ENCODE results near the gene MYH7. TPM values are rescaled to one million over a fixed set of nuclear protein-coding genes. Genes with fewer than 3 reads are reported as not detected.
"Not testable (repeated sequence)": the region's sequence is repeated elsewhere in the genome, so short reads cannot be mapped to it uniquely, and the experiment has no call there.

MYH7 gene
- total and polyA plus RNA-seq, 9 donors: 0.92 to 1.1 (median 0.95) TPM; not detected in 5

GRCh38 chr14:23428686-23429495 lies 6.6 kb downstream of the MYH7 start:
- Histone ChIP-seq H3K27ac (no peak overlapping the region), H3K36me3 (no peaks in the 10 kb centered on the region), H3K27me3 (no peaks in the 10 kb centered on the region), H3K9me3 (no peaks in the 10 kb centered on the region), H3K4me1 (ENCODE audit: insufficient read depth) (no peaks in the 10 kb centered on the region), H3K4me3 (no peak overlapping the region)
- TF ChIP-seq EP300 (IDR thresholded peaks at IDR 0.05): no peak
- no peak for TF ChIP-seq POLR2A (IDR thresholded peaks at IDR 0.05)
- TF ChIP-seq, protein P1, sequence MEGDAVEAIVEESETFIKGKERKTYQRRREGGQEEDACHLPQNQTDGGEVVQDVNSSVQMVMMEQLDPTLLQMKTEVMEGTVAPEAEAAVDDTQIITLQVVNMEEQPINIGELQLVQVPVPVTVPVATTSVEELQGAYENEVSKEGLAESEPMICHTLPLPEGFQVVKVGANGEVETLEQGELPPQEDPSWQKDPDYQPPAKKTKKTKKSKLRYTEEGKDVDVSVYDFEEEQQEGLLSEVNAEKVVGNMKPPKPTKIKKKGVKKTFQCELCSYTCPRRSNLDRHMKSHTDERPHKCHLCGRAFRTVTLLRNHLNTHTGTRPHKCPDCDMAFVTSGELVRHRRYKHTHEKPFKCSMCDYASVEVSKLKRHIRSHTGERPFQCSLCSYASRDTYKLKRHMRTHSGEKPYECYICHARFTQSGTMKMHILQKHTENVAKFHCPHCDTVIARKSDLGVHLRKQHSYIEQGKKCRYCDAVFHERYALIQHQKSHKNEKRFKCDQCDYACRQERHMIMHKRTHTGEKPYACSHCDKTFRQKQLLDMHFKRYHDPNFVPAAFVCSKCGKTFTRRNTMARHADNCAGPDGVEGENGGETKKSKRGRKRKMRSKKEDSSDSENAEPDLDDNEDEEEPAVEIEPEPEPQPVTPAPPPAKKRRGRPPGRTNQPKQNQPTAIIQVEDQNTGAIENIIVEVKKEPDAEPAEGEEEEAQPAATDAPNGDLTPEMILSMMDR (IDR thresholded peaks at IDR 0.05): no peak
- DNase-seq: peak in 1 of 5 donors; percentile 13
- intact Hi-C loops (cut with DNase I): no loop called here
- WGBS, 3 donors: 85 to 87% (median 87%) methylated on average over 13 of the region's 13 CpGs

DNA sequence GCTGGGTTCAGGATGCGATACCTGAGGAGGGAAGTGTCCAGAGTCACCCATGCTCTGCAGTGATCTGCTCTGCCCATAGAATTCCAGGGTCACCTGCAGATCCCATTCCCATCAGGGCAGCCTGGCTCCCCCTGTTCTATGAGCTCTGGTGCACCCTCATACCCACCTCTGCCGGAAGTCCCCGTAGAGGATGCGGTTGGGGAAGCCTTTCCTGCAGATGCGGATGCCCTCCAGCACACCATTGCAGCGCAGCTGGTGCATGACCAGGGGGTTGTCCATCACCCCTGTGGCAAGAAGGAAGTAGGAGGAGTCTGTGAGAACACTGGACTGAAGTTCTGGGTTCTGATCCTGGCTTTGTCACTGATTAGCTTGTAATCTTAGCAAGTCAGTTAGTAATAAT lies 9.7 kb downstream of the MYH7 start:
- intact Hi-C loops (cut with DNase I); H3K36me3 ChIP-seq; H3K27me3 ChIP-seq; DNase-seq; H3K4me1 ChIP-seq (ENCODE audit: insufficient read depth); H3K4me3 ChIP-seq; H3K9me3 ChIP-seq; H3K27ac ChIP-seq: not testable (repeated sequence)
- WGBS, 3 donors: 86 to 92% (median 86%) methylated on average over 6 of the region's 6 CpGs

- Histone ChIP-seq H3K4me1 (ENCODE audit: insufficient read depth) (no peaks in the 10 kb centered on the region), H3K27ac (no peak overlapping the region), H3K9me3 (no peaks in the 10 kb centered on the region), H3K4me3 (no peak overlapping the region), H3K36me3 (no peaks in the 10 kb centered on the region), H3K27me3 (no peaks in the 10 kb centered on the region)
- TF ChIP-seq, protein P1 (IDR thresholded peaks at IDR 0.05): no peak
- TF ChIP-seq POLR2A (IDR thresholded peaks at IDR 0.05) (no peak), EP300 (IDR thresholded peaks at IDR 0.05) (no peak)
- 68 to 76% (median 75%) methylated on average over 10 of the region's 10 CpGs for WGBS, 3 donors
- DNase-seq: no peak
- intact Hi-C loops (cut with DNase I): no loop called here
These were observed 10.3 kb downstream of the MYH7 start for GRCh38 chr14:23425169-23425568.

- H3K4me3 ChIP-seq: no peak overlapping the region
- H3K27me3 ChIP-seq: no peaks in the 10 kb centered on the region
- no peaks in the 10 kb centered on the region for H3K36me3 ChIP-seq
- no peak for DNase-seq
- no peak overlapping the region for H3K27ac ChIP-seq
- no peak for TF ChIP-seq POLR2A (IDR thresholded peaks at IDR 0.05)
- TF ChIP-seq, protein P1 (IDR thresholded peaks at IDR 0.05): no peak
- no peak for TF ChIP-seq EP300 (IDR thresholded peaks at IDR 0.05)
- H3K9me3 ChIP-seq: no peaks in the 10 kb centered on the region
- 74 to 84% (median 76%) methylated on average over 6 of the region's 6 CpGs for WGBS, 3 donors
- H3K4me1 ChIP-seq (ENCODE audit: insufficient read depth): no peaks in the 10 kb centered on the region
- intact Hi-C loops (cut with DNase I): loop anchor here in 1 of 4 donors (5.0 kb wide), 1 partner anchor 249 kb away; no protein-coding TSS in a partner anchor
These were observed 11.8 kb downstream of the MYH7 start for GRCh38 chr14:23423657-23424056.

DNA sequence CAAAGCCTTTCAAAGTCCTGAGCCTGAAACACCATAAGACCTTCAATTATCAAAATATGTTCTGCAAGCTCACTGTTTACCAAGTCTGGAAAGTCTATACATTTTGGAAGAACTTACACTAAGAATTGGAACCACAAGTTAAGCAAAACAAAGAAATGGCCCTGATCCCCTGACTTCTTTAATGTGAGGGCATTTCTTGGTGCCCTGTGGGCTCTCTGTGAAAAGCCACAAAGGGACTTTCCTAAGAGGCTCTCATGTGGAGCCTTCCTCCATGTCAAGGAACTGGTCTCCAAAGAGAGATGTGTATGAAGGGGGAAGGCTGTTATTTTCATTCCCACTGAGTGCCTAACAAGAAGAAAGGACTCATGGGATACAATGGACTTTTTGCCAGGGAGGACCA lies 13.9 kb downstream of the MYH7 start:
- intact Hi-C loops (cut with DNase I): loop anchor here in 1 of 4 donors (5.0 kb wide), 1 partner anchor 251 kb away; no protein-coding TSS in a partner anchor

DNA sequence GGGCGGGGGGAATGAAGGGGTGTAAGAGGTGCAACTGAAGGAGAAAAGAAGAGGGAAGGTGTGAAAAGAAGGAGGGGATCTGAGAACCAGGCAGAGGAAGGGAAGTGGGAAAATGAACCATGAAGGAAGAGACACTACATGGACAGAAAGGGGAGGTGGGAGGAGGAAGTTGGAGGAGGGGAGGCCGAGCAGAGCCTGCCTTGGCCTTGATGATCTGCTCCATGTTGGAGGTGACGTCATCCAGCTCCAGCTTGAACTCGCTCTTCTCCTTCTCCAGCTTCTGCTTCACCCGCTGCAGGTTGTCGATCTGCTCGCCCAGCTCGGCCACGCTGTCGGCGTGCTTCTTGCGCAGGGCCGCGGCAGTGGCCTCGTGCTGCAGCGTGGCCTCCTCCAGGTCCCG lies 15.8 kb downstream of the MYH7 start:
- intact Hi-C loops (cut with DNase I): loop anchor here in 1 of 4 donors (5.0 kb wide), 1 partner anchor 253 kb away; no protein-coding TSS in a partner anchor
- DNase-seq; H3K4me1 ChIP-seq (ENCODE audit: insufficient read depth); H3K36me3 ChIP-seq; H3K27me3 ChIP-seq; H3K4me3 ChIP-seq; H3K27ac ChIP-seq; H3K9me3 ChIP-seq: not testable (repeated sequence)
- 55 to 72% (median 68%) methylated on average over 4 to 7 of the region's 17 CpGs for WGBS, 3 donors

More for the DNA sequence above, 13.9 kb downstream of the MYH7 start:
- Histone ChIP-seq H3K27me3 (no peaks in the 10 kb centered on the region), H3K27ac (no peak overlapping the region), H3K9me3 (no peaks in the 10 kb centered on the region), H3K36me3 (no peaks in the 10 kb centered on the region), H3K4me3 (no peak overlapping the region), H3K4me1 (ENCODE audit: insufficient read depth) (no peaks in the 10 kb centered on the region)
- TF ChIP-seq EP300 (IDR thresholded peaks at IDR 0.05) (no peak), POLR2A (IDR thresholded peaks at IDR 0.05) (no peak)
- TF ChIP-seq, protein P1 (IDR thresholded peaks at IDR 0.05): no peak
- no peak for DNase-seq

Data from ovary (tissue), 9 donors.